GM23248 (cell line): ENCODE data around the gene AICDA. TPM values are rescaled to one million over a fixed set of nuclear protein-coding genes. Genes with fewer than 3 reads are reported as not detected.

Experiments
- DNase-seq: peaks from one replicate; pipeline ENCODE4 v3.0.0-alpha.2; 2015
- H2AFZ ChIP-seq: fragments of 200-600 bp; sonication (generic); 2 replicates; pipeline ENCODE4 v1.6.1; 2016; ENCODE audit warnings: antibody characterized with exemption
- H3F3A ChIP-seq: fragments of 200-600 bp; sonication (generic); 2 replicates; pipeline ENCODE4 v1.6.1; 2016; ENCODE audit warnings: mild to moderate bottlenecking, antibody characterized with exemption, mixed run types; ENCODE audit not compliant: insufficient read depth
- H3K27ac ChIP-seq: fragments of 200-600 bp; sonication (generic); 2 replicates; pipeline ENCODE4 v1.5.1; 2016; ENCODE audit warnings: mild to moderate bottlenecking
- H3K27me3 ChIP-seq: fragments of 200-600 bp; sonication (generic); replicated peaks from 2 replicates; pipeline ENCODE4 v1.6.1; 2016; ENCODE audit warnings: mild to moderate bottlenecking; ENCODE audit not compliant: insufficient read depth
- H3K36me3 ChIP-seq: fragments of 200-600 bp; sonication (generic); 2 replicates; pipeline ENCODE4 v1.6.1; 2016; ENCODE audit warnings: low read depth, mild to moderate bottlenecking
- H3K4me1 ChIP-seq: fragments of 200-600 bp; sonication (generic); 2 replicates; pipeline ENCODE4 v1.6.1; 2016; ENCODE audit warnings: mild to moderate bottlenecking; ENCODE audit not compliant: insufficient read depth
- H3K4me2 ChIP-seq: fragments of 200-600 bp; sonication (generic); one replicate; pipeline ENCODE4 v1.6.1; 2016; ENCODE audit warnings: mild to moderate bottlenecking; ENCODE audit not compliant: unreplicated experiment
- H3K4me3 ChIP-seq: fragments of 200-600 bp; sonication (generic); 2 replicates; pipeline ENCODE4 v1.5.1; 2016; ENCODE audit warnings: mild to moderate bottlenecking
- H3K79me2 ChIP-seq: fragments of 200-600 bp; sonication (generic); 2 replicates; pipeline ENCODE4 v1.6.1; 2016; ENCODE audit warnings: mild to moderate bottlenecking; ENCODE audit not compliant: insufficient read depth
- H3K9ac ChIP-seq: fragments of 200-600 bp; sonication (generic); 2 replicates; pipeline ENCODE4 v1.6.1; 2016; ENCODE audit warnings: mild to moderate bottlenecking
- H3K9me2 ChIP-seq: fragments of 200-600 bp; sonication (generic); 2 replicates; pipeline ENCODE4 v1.6.1; 2016; ENCODE audit warnings: mixed run types, mild to moderate bottlenecking, moderate library complexity; ENCODE audit not compliant: insufficient read depth
- H3K9me3 ChIP-seq: fragments of 200-600 bp; sonication (generic); one replicate; pipeline ENCODE4 v1.6.1; 2017; ENCODE audit warnings: low read depth
- H4K20me1 ChIP-seq: fragments of 200-600 bp; sonication (generic); 2 replicates; pipeline ENCODE4 v1.6.0; 2016; ENCODE audit not compliant: insufficient read depth
- EZH2 ChIP-seq: fragments of 200-600 bp; sonication (generic); IDR thresholded peaks from 2 replicates; pipeline ENCODE4 v1.6.1; 2018; ENCODE audit warnings: antibody characterized with exemption, mild to moderate bottlenecking; ENCODE audit not compliant: insufficient read depth, poor library complexity, severe bottlenecking
- EZH2phosphoT487 ChIP-seq: fragments of 200-600 bp; sonication (generic); IDR thresholded peaks from 2 replicates; pipeline ENCODE4 v1.6.1; 2018; ENCODE audit warnings: antibody characterized with exemption, moderate library complexity, mild to moderate bottlenecking, low read depth; ENCODE audit not compliant: insufficient read depth
- WGBS, 2 experiments: methylation state at CpG; one replicate each; pipeline ENCODE4 v1.1.6; 2015 to 2017; ENCODE audit warnings: low lambda C conversion rate in 2 of 2, low coverage in 1 of 2; ENCODE audit errors: missing lambda C conversion rate in 2 of 2; 5-methylcytosine and 5-hydroxymethylcytosine counted together
- in situ Hi-C: fragments of 300-500 bp; cut with MboI; formaldehyde crosslinking; loops from 2 replicates; pipeline ENCODE4 v1.15.0; 2020
- polyA plus RNA-seq: library from polyadenylated mRNA; unstranded; fragments of >200 nt; fragmentation: Nextera tagmentation; extraction: Ambion mirVana; gene quantifications from 2 replicates; pipeline ENCODE4 v1.2.1, GENCODE V29; 2016
- total RNA-seq: library from RNA; depleted of rRNA; stranded (reverse); fragments of >200 nt; shearing (Covaris generic); gene quantifications from 2 replicates; pipeline ENCODE4 v1.2.3, GENCODE V29; 2014

AICDA gene
- total and polyA plus RNA-seq, 2 experiments from 2014 or later: not detected

GRCh38 chr12:8642775-8643174, 30.1 kb upstream of the AICDA start:
- Histone ChIP-seq H3K4me3 (no peak overlapping the region), H3F3A (peaks cover 9% of the 10 kb centered on the region; the same call in 1 of the 2 replicates), H3K9me2 (no peaks in the 10 kb centered on the region), H2AFZ (no peak overlapping the region), H3K9me3 (no peaks in the 10 kb centered on the region), H3K36me3 (peaks cover 17% of the 10 kb centered on the region), H3K4me2 (no peak overlapping the region), H3K4me1 (no peaks in the 10 kb centered on the region), H3K9ac (no peak overlapping the region), H4K20me1 (no peaks in the 10 kb centered on the region), H3K27ac (no peak overlapping the region), H3K27me3 (no peaks in the 10 kb centered on the region), H3K79me2 (no peaks in the 10 kb centered on the region)
- WGBS, 2 experiments: 89 to 96% methylated on average over 1 of the region's 1 CpG
- in situ Hi-C loops: no loop called here
- no peak for TF ChIP-seq EZH2phosphoT487
- no peak for TF ChIP-seq EZH2
- DNase-seq: no peak

DNA sequence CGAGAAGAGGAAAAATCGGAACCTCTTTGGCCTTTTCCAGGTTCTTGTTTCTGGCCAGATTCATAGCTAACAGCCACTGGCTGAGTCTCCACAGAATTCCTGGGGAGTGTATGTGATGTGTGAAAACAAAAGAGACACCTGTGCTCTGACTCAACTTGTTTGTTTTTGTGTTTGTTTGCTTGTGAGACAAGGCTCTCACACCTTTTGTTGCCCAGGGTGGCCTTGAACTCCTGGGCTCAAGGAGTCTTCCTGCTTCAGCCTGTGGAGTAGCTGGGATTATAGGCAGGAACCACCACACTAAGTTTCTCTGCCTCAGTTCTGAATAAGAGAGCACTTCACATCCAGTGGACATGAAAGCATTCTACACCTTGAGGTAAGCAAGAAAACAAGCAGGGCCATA, 27.3 kb upstream of the AICDA start:
- TF ChIP-seq EZH2phosphoT487: no peak
- TF ChIP-seq EZH2: no peak
- no peak for DNase-seq
- Histone ChIP-seq H2AFZ (no peak overlapping the region), H3F3A (peaks cover 3% of the 10 kb centered on the region; the same call in 1 of the 2 replicates), H3K79me2 (no peaks in the 10 kb centered on the region), H3K27me3 (no peaks in the 10 kb centered on the region), H3K27ac (no peak overlapping the region), H3K9me2 (no peaks in the 10 kb centered on the region), H3K4me2 (no peak overlapping the region), H3K9ac (no peak overlapping the region), H3K4me3 (no peak overlapping the region), H3K4me1 (no peaks in the 10 kb centered on the region), H3K36me3 (no peaks in the 10 kb centered on the region), H3K9me3 (no peaks in the 10 kb centered on the region), H4K20me1 (no peaks in the 10 kb centered on the region)
- 80 to 96% methylated on average over 2 of the region's 2 CpGs for WGBS, 2 experiments
- in situ Hi-C loops: no loop called here

DNA sequence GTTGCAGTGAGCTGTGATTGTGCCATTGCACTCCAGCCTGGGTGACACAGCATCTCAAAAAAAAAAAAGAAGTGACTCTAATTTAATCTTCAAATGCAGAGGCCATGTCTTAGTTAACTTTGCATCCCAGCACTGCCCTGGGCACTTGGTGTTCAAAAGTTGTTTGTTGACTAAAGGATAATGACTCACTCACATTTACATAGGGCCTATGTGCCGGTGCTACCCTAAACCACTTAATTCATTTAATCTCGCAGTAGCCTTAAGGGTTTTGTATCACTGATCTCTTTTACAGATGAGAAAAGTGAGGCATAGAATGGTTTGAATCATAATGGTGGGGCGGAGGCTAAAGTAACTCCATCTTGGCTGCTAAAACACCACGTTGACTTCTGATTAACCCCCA, 26.3 kb upstream of the AICDA start:
- Histone ChIP-seq H3K4me3 (no peak overlapping the region), H3K9me3 (no peaks in the 10 kb centered on the region), H2AFZ (no peak overlapping the region), H3K79me2 (no peaks in the 10 kb centered on the region), H3K27me3 (no peaks in the 10 kb centered on the region), H4K20me1 (no peaks in the 10 kb centered on the region), H3K27ac (no peak overlapping the region), H3K36me3 (no peaks in the 10 kb centered on the region), H3K4me2 (no peak overlapping the region), H3K4me1 (no peaks in the 10 kb centered on the region), H3K9me2 (no peaks in the 10 kb centered on the region), H3K9ac (no peak overlapping the region), H3F3A (no peaks in the 10 kb centered on the region; the same call in 1 of the 2 replicates)
- in situ Hi-C loops: no loop called here
- DNase-seq: no peak
- TF ChIP-seq EZH2: no peak
- no peak for TF ChIP-seq EZH2phosphoT487
- WGBS, 2 experiments: 59 to 62% methylated on average over 4 of the region's 4 CpGs

- no peaks in the 10 kb centered on the region for H3F3A ChIP-seq
- WGBS, 2 experiments: 86 to 88% methylated on average over 4 of the region's 4 CpGs
- H3K36me3 ChIP-seq: no peaks in the 10 kb centered on the region
- no peaks in the 10 kb centered on the region for H4K20me1 ChIP-seq
- H3K27me3 ChIP-seq: no peaks in the 10 kb centered on the region
- no peak overlapping the region for H2AFZ ChIP-seq
- no peak overlapping the region for H3K4me2 ChIP-seq
- H3K4me1 ChIP-seq: no peaks in the 10 kb centered on the region
- H3K9me3 ChIP-seq: no peaks in the 10 kb centered on the region
- DNase-seq: no peak
- in situ Hi-C loops: no loop called here
- no peaks in the 10 kb centered on the region for H3K79me2 ChIP-seq
- H3K27ac ChIP-seq: no peak overlapping the region
- H3K4me3 ChIP-seq: no peak overlapping the region
- no peaks in the 10 kb centered on the region for H3K9me2 ChIP-seq
- TF ChIP-seq EZH2phosphoT487 (no peak), EZH2 (no peak)
- no peak overlapping the region for H3K9ac ChIP-seq
Measured at GRCh38 chr12:8637666-8638065, 25.0 kb upstream of the AICDA start.

- TF ChIP-seq EZH2phosphoT487 (no peak), EZH2 (no peak)
- Histone ChIP-seq H2AFZ (no peak overlapping the region), H3K27me3 (no peaks in the 10 kb centered on the region), H3K79me2 (no peaks in the 10 kb centered on the region), H3K9ac (no peak overlapping the region), H3K27ac (no peak overlapping the region), H3K9me3 (no peaks in the 10 kb centered on the region), H3F3A (no peaks in the 10 kb centered on the region), H3K4me3 (no peak overlapping the region), H3K4me1 (no peaks in the 10 kb centered on the region), H3K36me3 (no peaks in the 10 kb centered on the region), H4K20me1 (no peaks in the 10 kb centered on the region), H3K4me2 (no peak overlapping the region), H3K9me2 (no peaks in the 10 kb centered on the region)
- in situ Hi-C loops: no loop called here
- 81 to 84% methylated on average over 7 of the region's 7 CpGs for WGBS, 2 experiments
- DNase-seq: no peak
Measured at GRCh38 chr12:8637244-8637643, 24.6 kb upstream of the AICDA start.
